HG03196 (cell line): Measurements from ENCODE around the gene RAB17.

Experiments
- ATAC-seq: cut with Tn5 transposase; IDR thresholded peaks from one replicate; pipeline ENCODE4 v1.9.1; 2021; ENCODE audit not compliant: unreplicated experiment

The RAB17 gene

DNA sequence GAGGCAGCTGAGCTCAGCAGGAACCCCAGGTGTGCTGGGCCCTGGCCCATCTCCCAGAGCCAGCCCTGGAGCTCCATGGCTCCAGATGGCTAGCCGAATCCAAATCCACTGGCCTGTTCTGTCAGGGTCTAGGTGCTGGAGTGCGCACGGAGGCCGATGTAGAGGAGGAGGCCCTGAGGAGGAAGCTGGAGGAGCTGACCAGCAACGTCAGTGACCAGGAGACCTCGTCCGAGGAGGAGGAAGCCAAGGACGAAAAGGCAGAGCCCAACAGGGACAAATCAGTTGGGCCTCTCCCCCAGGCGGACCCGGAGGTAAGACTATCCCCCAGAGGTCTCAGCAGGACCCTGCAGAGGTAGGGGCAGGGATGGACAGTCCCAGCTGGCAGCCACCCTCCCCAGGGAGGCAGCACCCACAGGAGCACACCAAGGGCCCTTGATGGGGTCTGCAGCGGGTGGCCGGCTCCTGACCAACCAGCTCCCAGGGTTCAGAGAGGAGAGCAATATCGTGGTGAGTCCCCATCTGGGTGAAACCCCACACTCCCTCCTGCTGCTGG is 50.2 kb downstream of the RAB17 start:
- ATAC-seq: no peak

- no peak for ATAC-seq
These were observed 50.9 kb downstream of the RAB17 start for GRCh38 chr2:237539681-237540080.

DNA sequence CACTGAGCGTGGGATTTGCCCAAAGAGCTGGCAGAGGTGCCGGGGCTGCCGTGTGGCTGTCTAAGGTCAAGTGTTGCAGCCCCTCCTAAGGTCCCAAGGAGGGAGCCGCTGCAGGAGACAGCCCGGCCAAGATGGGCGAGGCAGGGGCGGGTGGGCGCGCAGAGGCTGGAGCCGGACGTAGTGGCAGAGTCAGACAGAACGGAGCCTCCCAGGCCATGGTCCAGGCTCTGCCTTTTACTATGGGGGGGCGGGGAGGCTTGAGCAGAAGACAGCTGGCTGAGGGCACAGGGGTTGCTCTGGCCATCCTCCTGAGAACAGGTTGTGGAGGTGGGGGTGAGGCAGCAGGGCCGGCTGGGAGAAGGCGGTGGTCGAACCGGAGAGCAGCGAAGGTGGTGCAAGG is 51.6 kb downstream of the RAB17 start:
- ATAC-seq: no peak

DNA sequence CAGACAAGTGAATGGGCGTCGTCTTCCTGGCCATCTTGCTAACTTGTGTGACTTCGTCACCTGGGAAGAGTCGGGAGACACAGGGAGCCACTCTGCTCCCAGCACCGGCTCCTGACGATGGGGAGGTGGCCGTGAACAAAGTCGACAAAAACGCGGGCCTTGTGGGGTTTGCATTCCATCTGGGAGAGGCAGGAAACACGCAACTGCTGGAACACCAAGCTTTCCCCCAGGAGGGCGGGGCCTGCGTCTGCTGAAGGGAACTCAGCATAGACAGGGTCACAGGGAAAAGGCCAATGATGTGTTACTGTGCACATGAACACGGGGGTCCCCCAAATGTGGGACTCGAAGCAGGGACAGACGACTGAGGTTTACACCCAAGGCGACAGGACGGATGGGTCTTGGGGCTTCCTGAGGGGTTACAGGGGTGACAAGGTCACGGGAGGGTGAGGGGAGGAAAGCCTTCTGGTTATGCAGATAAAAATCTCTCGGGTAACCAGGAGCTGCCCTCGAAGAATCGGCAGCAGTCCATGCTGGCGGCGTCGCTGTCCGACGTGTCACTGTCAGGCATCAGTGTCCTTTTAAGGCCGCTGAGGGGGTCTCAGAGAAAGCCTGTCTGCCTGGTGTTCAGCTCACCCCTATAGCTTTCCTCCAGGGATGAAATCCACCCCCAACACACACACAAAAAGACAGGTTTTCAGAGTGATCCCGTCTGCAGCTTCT is 52.4 kb downstream of the RAB17 start:
- ATAC-seq: no peak

DNA sequence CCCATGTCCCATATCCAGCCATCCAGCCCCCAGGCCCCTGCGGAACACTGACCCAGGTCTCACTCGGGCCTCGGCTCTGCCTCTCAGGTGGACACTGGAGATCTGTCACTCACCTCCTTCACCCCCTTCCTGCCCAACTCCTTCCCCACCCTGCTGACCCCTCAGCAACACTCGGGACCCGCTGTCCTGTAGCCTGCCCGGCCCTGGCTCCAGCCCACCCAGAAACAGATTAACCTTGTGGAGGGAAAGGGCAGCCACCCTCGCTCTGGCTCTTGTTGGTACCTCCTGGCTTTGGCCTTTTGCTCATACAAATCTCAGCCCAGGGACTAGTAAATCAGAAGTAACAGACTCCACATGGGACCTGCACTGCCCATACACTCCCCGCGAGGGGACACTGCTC is 53.9 kb downstream of the RAB17 start:
- no peak for ATAC-seq

DNA sequence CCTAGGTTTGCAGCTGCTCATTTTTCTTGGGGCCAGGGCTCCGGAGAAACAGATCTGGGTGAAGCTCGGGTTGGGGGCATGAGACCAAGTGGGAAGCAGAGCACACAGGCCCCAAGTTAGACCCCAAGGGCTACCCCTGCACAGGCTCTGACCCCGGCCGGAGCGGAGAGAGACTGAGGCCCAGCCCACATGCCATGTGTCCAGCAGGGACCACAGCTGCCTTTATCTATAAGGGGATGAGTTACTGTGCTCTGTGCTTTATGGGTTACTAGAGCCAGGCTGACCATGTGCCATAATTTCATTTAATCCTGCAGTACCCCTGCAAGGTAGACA is 54.5 kb downstream of the RAB17 start:
- no peak for ATAC-seq

GRCh38 chr2:237535385-237536082 is 55.0 kb downstream of the RAB17 start:
- ATAC-seq: no peak

DNA sequence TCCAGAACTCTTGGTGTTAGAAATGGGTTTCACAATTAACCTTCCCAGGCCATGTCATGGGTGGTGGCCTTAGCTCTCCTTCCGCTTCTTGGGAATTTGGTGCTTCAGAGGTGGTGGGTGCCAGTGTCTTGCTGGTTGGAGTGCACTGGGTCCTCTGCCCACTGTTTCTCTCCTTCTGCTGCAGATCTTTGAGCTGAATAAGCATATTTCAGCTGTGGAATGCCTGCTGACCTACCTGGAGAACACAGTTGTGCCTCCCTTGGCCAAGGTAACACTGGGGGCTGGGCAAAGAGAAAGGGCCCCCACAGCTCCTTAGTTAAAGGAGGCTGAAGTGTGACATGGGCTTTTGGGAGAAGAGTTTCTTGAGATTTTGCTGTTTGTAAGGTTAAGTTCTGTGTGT is 56.2 kb downstream of the RAB17 start:
- ATAC-seq: no peak

DNA sequence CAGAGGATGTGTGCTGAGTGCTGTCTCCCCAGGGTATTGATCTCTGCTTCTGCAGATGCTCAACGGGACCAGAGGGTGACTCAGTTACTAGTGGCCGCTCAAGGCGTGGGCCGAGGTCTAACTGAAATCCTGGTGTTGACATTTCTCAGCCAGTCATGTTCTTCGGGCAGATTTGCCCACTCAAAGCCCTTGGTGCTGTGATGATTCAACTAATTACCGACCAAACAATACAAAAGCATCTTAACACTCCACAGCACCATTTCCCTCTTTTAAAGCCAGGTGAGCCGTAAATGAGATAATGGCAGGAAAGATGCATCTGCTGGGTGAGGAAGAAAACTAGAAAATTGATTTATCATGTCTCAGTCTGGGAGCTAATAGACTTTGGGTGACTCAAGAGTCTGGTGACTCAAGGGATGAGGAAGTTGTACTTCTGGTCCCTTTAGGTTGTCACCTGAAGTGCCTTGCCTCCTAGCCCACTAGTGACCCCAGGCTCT is 56.8 kb downstream of the RAB17 start:
- no peak for ATAC-seq

GRCh38 chr2:237532160-237532559 is 58.4 kb downstream of the RAB17 start:
- ATAC-seq: no peak

GRCh38 chr2:237530472-237531433 is 59.8 kb downstream of the RAB17 start:
- no peak for ATAC-seq

DNA sequence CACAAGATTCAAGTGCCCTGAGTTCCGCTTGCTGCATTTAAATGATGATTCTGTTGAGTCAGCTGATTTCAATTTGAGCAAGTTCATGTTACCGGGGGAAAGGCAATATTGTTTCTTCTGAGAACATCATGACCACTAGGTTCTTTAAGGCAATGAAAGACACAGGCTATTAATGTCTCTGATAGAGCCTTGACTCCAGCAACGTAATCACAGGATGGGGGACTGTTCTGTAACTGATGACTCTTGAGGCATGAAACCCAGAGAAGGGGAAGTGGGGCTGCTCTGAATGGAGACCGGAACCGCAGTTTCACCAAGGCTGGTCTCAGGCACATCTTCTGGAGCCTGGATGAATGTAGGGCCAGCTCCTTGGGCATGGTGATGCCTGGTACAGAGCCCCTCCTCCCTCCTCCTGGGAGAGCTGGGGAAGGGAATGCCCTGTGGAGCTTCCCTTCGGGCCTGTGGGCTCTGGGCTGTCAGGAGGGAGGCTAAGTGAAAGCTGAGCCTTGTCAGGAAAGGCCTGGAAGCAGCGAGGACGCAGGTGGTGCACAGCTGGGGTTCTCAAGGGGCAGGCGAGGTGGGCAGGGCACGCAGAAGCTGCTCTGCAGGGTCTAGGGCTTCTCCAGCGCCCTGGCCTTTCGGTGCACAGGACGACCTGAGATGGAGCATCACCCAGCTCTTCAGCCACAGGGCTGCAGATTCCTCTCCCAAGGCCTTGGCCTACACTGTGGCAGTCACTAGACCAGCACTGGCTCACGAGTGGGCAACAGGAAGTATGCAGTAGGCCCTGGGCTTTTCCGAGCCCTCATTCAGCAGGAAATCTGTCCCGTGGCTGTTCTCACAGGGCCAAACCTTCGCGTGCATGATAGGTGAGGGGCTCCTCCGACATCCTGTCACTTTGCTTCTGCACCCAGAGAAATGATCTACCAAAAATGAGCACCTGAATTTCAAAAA is 60.8 kb downstream of the RAB17 start:
- ATAC-seq: peak; percentile 70

DNA sequence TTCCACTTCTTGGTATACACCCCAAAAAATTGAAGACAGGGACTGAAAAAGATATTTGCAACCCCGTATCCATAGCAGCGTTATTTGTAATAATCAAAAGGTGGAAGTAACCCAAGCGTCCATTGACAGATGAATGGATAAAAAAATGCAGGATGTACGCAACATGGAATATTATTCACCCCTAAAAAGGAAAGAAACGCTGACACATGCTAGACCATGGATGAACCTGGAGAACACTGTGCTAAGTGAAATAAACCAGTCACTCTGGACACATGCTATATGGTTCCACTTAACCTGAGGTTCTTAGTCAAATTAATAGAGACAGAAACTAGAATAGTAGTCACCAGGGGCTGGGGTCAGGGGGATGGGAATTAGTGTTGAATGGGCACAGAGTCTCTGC is 62.8 kb downstream of the RAB17 start:
- ATAC-seq: no peak

- no peak for ATAC-seq
These were observed 63.3 kb downstream of the RAB17 start for GRCh38 chr2:237527233-237527632.

DNA sequence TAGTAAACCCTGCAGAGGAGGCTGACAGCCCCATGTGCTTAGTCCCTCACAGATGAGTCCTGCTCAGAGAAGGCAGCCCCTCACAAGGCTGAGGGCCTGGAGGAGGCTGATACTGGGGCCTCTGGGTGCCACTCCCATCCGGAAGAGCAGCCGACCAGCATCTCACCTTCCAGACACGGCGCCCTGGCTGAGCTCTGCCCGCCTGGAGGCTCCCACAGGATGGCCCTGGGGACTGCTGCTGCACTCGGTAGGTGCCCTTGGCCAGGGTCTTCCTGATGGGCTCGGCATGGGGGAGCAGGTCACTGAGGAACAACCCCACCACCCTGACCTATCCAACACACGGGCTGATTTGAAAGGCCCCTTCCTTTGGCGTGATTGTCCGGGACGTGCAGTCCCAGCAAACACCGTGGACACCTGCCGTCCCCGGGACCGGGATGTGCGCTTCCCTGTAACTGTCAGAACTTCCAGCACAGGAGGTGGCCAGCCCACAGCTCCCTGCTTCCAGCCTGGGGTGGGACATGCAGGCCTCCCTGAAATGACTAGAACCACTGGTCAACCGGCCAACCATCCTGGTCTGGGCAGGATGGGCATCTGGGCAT is 64.9 kb downstream of the RAB17 start:
- ATAC-seq: no peak

DNA sequence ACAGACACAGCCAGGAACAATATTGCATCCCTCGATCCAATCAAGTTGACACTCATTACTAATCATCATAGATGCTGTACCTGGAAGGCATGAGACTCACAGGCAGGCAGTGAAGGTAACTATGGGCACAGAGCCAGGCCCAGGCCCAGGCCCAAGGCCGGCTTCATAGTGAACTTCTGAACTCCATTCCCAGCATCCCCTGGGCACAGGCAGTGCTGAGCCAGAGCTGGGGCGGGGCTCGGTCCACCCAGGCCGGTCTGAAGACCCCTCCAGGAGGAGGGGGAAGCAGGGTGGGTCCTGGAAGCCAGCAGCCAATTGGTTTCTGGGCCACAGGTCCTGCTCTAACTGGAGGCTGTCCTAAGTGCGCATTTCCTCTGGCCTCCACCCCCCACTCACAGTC is 65.9 kb downstream of the RAB17 start:
- ATAC-seq: no peak
